Measurements from ENCODE around the gene CPLANE1.
"Not testable (repeated sequence)": the region's sequence is repeated elsewhere in the genome, so short reads cannot be mapped to it uniquely, and the experiment has no call there.

CPLANE1 gene

DNA sequence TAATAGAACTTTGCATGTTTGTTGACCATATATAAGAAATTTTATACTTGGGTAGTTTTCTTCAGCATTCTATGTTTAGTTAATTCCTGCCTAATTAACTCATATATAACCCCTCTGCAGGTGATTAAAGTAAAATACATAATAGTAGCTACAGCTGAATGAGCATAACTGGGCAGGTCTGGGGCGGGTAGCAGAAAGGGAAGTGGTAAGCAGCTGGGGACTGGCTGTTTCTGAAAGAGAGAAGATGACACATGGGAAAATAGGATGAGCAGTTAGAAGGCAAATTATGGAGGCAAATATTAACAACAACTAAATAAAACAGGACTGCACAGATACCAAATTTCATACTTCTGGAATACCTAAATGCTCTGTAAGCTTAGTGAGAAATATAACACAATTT, 128.1 kb downstream of the CPLANE1 start:
- DNase-seq (ENCODE audit: low read depth) = no peak

DNA sequence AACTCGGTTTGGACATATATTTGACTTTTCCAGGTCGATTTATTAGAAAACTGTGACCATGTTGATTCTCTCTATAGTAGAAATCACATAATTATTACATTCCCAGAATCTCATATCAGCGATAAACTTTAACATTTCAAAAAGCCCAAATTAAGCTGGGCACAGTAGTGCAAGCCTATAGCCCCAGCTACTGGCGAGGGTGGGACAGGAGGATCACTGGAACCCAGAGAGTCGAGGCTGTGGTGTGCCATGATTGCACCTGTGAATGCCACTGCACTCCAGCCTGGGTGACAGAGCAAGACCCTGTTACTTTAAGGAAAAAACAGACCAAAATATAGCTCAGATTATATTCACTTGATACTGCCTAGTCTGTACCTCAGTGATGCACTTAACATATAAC, 128.9 kb downstream of the CPLANE1 start:
- no peak for DNase-seq (ENCODE audit: low read depth)

DNA sequence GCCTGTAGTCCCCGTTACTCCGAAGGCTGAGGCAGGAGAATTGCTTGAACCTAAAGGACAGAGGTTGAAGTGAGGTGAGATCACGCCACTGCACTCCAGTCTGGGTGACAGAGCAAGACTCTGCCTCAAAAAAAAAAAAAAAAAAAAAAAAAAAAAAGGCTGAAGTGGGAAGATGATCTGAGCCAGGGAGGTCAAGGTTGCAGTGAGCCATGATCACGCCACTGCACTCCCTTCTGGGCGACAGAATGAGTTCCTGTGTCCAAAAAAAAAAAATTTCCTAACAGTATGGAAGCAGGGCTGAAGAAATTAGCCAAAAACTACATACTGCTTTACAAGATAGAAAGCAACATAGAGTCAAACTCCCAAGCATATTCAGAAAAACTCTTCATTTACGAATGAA, 132.8 kb downstream of the CPLANE1 start:
- DNase-seq (ENCODE audit: low read depth) = no peak

DNA sequence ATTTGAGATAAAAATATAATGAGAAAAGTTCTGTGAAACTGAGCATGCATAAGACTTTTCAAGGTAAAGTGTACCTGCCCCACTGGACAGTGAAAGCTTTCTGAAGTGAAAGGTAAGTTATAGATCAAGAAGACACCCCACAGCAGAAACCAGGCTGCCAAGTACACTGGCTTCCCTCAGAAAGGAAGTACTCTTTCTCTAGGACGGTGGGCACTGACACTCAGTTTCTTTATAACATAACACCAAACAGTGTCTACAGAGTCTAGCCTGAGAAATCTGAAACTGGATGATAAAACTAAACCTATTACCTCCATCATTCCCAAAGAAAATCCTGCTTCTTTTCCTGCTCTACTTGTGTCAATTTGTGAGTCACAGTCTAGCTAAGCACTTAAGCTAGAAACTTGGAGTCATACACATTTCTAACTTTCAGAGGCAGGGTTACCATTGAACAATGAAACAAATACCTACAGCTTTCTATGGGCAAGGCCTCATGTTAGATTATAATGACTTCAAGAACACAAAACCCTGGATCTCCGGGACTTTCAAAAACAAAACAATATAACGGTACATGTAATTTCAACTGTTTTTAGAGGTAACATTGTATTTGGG, 136.7 kb downstream of the CPLANE1 start:
- DNase-seq (ENCODE audit: low read depth) = no peak

DNA sequence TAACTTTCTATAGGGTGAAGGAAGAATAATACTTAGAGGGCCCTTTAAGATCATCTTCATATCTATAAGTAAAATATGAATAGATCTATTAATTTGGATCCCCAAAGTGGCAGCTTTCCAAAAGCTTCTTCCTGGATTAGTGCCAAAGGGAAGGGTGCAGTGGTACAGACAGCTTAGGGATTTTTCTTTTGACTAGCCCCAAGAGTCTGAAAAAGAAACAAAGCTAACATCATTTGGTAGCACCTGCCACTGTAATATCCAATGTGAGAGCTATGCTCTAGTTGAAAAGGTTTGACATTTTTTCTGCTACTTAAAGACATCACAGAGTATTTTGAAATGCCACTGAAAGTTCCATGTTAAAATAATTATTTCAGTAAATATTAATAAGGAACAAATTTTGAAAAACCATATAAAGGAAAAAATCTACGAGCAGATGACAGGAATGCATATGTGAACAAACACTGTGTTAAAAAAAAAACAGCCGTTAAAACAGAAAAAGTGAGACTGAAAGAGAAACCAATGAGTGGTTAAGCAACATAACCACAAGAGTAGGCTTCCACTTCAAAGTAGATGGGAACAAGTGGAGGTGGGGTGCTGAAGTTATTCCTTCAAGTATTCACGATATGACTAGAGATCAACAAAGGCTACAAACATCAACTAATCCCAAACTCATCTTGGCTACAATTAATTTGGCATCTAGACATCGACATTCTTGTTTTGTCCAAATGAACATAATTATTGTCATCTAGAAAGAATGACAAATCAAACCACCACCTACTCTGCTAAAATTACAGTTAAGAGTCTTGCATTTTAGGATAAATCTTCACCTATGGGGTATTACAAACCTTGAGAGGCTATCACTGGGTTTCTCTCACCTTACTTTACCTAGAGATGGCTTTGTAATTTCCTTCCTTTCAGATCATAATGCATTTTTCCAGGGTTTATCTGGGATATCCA, 137.5 kb downstream of the CPLANE1 start:
- no peak for DNase-seq (ENCODE audit: low read depth)

DNA sequence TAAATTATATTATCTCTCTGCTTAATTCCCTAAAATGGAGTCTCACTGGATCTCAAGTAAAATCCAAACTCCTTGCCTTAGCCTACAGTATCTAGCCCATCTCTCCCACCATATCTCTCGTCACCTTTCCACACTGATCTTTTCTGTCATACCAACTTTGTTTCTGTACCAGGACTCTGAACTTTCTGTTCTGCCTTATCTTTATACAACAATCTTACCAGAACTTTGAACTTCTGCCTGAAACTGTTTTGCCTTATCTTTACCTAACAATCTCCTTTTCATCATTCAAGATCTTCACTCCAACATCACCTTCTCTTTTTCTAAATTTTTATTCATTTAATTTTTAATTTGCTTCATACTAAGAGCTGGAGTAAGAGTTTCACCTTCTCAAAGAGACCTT, 139.0 kb downstream of the CPLANE1 start:
- DNase-seq (ENCODE audit: low read depth) = no peak

DNA sequence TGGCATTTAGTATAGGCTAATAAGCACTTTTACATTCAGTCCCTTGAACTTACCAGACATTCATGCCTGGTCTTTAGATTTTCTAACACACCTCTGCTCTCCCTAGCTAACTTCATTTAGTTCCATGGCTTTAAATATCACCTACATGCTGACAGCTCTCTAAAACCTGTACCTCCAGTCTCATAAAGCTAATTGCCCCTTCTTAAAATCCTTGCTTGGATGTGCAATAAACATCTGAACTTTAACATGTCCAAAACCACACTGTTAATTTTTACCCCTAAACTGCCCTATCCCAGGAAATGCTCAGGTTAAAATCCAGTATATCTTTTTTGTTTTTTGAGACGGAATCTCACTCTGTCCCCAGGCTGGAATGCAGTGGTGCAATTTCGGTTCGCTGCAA, 139.8 kb downstream of the CPLANE1 start:
- DNase-seq (ENCODE audit: low read depth) = no peak

DNA sequence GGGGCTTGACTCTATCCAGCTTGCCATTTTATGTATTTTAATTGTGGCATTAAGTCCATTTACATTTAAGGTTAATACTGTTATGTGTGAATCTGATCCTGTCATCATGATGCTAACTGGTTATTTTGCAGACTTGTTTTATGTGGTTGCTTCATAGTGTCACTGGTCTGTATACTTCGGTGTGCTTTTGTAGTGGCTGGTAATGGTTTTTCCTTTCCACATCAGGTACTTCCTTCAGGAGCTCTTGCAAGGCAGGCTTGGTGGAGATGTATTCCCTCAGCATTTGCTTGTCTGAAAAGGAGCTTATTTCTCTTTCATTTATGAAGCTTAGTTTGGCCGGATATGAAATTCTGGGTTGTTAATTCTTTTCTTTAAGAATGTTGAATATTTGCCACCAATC, 145.9 kb downstream of the CPLANE1 start:
- no peak for DNase-seq (ENCODE audit: low read depth)

DNA sequence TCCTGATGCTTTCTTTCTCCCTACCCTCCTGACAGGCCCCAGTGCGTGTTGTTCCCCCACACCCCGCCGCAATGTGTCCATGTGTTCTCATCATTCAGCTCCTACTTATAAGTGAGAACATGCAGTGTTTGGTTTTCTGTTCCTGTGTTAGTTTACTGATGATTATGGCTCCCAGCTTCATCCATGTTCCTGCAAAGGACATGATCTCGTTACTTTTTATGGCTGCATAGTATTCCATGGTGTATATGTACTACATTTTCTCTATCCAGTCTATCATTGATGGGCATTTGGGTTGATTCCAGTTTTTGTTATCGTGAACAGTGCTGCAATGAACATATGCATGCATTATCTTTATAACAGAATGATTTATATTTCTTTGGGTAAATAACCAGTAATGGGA, 149.9 kb downstream of the CPLANE1 start:
- not testable (repeated sequence) for DNase-seq (ENCODE audit: low read depth)

DNA sequence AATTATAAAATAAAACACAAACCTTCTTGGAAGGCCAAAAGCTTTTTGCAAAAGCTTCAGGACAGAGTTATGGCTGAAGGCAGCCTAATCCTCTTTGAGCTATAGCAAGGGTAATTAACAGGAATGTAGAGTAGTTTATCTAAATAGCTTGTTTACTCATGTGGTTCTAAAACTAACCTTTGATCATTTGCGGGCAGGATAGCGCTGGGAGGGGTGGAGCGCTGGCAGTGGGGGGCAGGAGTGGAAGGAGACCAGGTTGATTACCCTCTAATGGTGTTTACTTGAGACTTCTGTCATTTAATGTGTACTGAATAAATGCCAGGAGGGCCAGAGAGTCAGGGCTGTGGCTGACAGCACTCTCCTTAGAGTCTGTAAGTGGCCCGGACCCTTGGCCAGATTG, 155.4 kb downstream of the CPLANE1 start:
- DNase-seq (ENCODE audit: low read depth) = not testable (repeated sequence)

DNA sequence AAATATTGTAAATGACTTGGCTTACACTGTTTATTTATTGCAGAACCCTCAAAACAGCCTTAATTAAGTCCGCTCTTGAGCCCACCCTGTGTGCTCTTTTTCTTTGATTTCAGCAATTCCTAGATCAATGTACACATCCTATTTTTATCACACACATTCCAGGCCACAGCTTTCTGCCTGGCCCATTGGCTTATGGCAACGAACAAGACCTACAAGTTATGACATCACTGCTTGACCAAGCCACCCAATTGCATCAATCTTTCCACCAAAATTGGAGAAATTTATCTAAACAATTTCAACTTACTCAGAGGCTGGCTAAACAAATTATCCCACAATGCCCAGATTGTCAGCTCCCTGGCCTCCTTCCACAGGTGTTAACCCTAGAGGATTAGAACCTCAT, 158.4 kb downstream of the CPLANE1 start:
- no peak for DNase-seq (ENCODE audit: low read depth)

DNA sequence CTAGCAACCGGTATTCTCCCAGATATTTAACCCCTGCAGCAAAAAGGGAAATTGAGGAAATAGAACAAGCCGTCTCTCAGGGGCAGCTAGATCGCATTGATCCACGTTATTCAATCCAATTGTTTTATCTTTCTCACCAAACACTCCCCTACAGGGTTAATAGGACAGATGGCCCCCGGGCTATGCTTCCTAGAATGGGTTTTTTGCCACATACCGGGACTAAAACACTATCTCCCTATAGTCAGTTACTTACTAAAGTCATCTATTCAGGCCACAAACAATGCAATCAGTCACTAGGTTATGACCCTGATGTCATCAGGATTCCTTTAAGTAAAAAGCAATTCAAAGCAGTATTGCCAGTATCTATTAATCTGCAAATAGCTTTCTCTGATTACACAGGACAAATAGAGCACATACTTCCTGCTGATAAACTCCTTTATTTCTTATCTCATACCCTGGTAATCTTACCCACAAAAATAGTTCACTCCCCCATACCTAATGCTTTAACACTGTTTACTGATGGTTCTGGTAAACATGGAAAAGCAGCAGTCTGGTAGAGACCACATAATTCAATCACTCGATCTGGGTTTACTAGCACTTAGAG, 159.0 kb downstream of the CPLANE1 start:
- DNase-seq (ENCODE audit: low read depth) = no peak

DNA sequence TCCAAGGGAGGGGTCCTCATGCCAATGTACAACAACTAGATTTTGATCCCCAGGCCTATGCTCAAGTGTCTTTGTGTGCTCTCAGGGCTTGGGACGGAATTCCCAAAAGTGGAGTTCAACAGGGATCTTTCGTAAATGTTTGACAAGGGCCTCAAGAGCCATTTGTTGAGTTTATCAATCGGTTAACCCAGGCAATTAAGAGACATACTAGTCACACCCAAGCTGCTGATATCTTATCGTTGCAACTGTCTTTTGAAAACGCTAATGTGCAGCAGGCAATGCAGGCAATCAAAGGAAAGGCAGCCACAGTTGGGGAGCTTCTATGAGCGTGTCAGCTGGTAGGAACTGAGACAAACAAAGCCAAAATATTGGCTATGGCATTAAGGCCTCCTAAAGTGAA, 161.2 kb downstream of the CPLANE1 start:
- DNase-seq (ENCODE audit: low read depth) = no peak

DNA sequence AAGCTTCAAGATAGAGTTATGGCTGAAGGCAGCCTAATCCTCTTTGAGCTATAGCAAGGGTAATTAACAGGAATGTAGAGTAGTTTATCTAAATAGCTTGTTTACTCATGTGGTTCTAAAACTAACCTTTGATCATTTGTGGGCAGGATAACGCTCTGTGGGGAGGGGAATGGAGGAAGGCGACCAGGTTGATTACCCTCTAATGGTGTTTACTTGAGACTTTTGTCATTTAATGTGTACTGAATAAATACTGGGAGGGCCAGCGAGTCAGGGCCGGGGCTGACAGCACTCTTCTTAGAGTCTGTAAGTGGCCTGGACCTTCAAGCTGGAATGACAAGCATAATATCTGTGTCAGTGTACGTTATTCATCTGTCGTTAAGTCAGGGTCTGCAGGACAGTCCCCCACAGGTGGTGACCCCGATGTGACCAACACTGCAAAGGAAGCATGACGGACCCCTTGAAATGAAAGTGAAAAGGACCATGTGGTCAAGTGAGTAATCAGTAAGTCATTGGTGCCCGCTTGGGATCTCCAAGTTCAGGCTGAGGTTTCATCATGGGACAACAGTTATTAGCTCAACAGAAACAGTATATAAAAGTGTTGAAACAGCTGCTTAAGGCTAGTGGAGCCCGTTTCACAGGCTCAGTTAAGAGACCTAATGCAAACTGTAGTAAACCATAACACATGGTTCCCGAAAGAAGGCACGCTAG, 162.6 kb downstream of the CPLANE1 start:
- DNase-seq (ENCODE audit: low read depth) = no peak

DNA sequence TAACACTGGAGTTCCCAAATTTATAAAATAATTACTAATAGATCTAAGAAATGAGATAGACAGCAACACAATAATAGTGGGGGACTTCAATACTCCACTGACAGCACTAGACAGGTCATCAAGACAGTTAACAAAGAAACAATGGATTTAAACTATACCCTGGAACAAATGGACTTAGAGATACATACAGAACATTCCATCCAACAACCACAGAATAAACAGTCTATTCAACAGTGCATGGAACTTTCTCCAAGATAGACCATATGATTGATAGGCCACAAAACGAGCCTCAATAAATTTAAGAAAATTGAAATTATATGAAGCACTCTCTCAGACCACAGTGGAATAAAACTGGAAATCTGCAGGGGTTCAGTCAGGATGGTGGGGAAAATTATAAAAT, 163.2 kb downstream of the CPLANE1 start:
- DNase-seq (ENCODE audit: low read depth) = not testable (repeated sequence)

DNA sequence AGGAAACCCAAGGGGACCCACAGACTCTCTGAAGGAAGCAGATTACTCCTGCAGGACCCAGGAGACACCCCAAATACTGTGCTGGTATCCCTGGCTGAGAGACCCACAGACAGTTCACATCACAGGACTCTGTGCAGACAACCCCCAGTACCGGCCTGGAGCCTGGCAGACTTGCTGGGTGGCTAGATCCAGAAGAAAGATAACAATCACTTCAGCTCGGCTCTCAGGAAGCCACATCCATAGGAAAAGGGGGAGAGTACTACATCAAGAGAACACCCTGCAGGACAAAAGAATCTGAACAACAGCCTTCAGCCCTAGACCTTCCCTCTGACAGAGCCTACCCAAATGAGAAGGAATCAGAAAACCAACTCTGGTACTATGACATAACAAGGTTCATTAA, 166.2 kb downstream of the CPLANE1 start:
- not testable (repeated sequence) for DNase-seq (ENCODE audit: low read depth)

DNA sequence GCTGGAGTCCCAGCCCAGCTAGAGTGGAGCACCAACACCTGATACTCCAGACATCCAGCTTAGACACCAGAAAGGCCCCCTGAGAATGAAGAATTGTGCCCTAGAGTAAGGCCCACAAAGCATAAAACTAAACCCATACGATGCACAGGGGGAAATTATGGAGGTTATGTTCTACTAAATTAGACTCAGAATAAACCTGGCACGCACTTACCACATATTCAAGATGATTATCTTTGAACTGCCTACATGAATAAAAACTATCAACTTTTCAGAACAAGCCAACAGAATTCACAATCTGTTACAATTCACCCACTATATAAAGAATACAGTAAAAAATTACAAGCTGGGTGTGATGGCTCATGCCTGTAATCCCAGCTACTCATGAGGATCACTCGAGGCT, 168.5 kb downstream of the CPLANE1 start:
- DNase-seq (ENCODE audit: low read depth) = no peak

DNA sequence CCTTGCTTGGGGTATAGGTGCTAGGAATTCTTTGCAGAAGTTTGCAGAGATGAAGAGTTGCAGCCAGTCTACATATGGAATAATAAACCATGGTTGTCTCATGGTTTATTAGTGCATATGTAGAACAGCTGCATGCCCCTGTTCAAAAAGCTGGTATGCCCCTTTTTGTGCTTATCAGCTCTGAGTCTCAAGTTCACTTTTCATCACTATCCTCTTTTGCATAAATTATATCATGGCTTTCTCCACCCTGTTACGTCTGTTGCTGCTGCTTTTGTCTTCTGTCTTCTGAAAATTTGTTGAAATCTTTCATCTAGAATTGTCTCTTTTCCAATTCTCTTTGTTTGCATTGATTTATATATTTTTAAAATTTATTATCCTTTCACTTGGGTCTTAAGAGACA, 172.0 kb downstream of the CPLANE1 start:
- no peak for DNase-seq (ENCODE audit: low read depth)

DNA sequence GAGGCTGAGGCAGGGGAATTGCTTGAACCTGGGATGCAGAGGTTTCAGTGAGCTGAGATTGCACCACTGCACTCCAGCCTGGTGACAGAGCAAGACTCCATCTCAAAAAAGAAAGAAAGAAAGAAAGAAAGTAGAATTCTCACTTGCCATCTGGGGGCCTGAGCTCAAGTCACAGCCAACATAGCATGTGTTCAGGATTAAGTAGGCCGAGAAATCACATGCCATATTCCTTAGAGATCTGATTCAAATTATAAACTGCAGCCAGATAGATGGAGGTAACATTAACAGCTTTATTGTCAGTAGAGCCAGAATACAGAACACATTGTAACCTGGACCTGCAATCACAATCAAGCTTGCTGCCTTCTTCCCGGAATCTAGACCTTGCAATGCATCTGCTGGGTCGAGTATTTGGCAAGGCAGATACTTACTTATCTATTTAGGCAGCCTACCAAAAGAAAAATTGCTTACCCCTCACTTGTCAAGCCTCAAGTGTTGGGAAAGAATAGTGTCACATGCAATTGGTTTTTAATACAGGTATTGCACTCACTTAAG, 173.7 kb downstream of the CPLANE1 start:
- no peak for DNase-seq (ENCODE audit: low read depth)

DNA sequence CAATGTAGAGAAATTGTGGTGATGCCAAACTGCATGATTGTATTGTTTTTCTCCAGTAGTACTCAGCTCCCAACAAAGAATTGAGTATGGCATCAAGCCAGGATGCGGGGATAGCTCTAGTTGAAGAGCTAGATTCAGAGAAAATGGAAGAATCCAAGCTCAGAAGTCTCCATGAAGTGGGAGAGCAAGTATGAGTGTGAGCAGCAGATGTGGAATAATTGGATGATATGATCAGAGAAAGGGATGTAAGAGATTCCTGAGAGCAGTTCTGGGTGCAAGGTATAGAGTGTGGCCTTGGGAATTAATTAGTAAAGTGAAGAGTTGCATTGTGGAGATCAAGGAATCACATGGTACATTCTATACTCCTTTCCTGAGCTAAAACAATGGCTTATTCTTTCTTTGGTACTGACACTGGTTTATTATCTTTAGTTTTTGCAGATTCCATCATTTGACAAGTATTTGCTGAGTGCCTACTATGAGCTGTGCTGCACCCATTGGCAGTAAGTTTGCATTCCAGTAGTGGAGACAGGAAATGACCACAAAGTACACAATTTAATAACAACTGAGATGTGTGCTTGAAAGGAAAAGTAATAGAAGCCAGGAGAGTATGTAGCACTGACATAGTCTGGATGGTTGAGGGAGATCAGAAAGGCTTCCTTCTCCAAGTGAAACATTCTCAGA, 177.1 kb downstream of the CPLANE1 start:
- no peak for DNase-seq (ENCODE audit: low read depth)

DNA sequence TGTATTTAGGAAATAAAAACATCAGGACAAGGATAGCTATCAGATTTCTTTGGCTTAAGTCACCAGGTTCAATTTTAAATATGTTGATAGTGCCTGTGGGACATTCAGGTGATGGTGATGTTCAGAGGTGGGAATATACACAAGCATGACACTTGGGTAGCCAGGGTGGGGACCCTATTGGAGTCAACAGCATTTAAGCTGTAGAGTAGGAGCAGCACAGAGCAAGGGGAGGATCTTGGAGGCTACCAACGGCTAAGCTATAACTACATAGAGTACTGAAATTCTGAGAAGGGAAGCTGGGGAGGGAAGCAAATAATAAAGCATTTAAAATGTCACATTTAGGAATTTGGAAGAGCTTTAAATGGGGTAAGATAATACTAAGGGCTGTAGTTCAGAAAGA, 177.7 kb downstream of the CPLANE1 start:
- no peak for DNase-seq (ENCODE audit: low read depth)

DNA sequence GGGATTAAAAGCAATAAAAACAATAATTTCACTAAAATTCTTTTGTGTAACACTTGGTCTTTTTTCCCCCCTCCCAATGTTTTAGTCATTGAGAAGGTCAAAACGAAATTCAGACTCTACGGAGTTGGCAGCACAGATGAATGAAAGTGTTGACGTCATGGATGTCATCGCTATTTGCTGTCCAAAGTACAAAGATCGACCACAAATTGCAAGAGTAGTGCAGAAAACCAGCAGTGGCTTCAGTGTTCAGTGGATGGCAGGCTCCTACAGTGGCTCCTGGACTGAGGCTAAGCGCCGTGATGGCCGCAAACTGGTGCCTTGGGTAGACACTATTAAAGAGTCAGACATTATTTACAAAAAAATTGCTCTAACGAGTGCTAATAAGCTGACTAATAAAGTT, 184.7 kb downstream of the CPLANE1 start:
- no peak for DNase-seq (ENCODE audit: low read depth)

Measured in stimulated activated CD8-positive, alpha-beta memory T cell treated with anti-CD3 and anti-CD28 coated beads, Interleukin-12 subunit alpha, Interleukin-12 subunit beta, amount 100 ng/mL, for 1 hour (primary cell).